PFSK-1 (cell line): ENCODE measurements around the gene LINC00632.

Experiments used
- FOXP2 ChIP-seq: optimal IDR thresholded peaks from 2 replicates; pipeline ENCODE3; 2011; ENCODE audit warnings: borderline replicate concordance, control low read depth, inconsistent platforms; ENCODE audit not compliant: insufficient read depth; ENCODE audit errors: extremely low read length, extremely low read depth
- POLR2AphosphoS5 ChIP-seq: IDR thresholded peaks from 2 replicates; pipeline ENCODE4 v1.6.1; 2012; ENCODE audit warnings: low read depth, mild to moderate bottlenecking, control low read depth, low read length, moderate library complexity
- REST ChIP-seq, 2 experiments: IDR thresholded peaks; 2 replicates each; pipeline versions ENCODE4 v1.6.1 to v1.8.0; 2011 to 2012; ENCODE audit warnings: low read depth in 2 of 2, low read length in 2 of 2, control low read depth in 1 of 2, inconsistent platforms in 1 of 2, mild to moderate bottlenecking in 1 of 2, moderate library complexity in 1 of 2; ENCODE audit not compliant: insufficient read depth in 1 of 2
- SIN3A ChIP-seq: IDR thresholded peaks from 2 replicates; pipeline ENCODE4 v1.6.1; 2012; ENCODE audit warnings: mild to moderate bottlenecking, low read length, moderate library complexity, borderline replicate concordance; ENCODE audit not compliant: insufficient read depth
- TAF1 ChIP-seq: IDR thresholded peaks from 2 replicates; pipeline ENCODE4 v1.6.1; 2012; ENCODE audit warnings: low read length, control low read depth, borderline replicate concordance; ENCODE audit not compliant: insufficient read depth

LINC00632 gene

DNA sequence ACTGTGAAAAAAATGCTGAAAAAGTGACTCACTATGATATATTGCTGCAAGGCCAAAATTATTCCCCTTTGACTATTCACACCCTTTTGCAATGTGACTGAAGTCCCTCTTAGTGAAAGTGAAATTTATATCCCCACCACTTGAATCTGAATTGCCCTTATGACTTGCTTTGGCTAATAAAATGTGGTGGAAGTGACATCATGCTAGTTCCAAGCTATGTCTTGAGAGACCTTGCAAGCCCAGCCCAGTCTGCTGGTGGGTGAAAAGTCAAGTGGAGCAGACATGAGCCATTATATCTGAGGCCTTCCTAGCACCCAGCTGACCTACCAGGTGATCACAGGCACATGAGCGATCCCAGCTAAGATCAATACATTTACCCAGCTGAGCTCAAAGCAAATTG lies 94.7 kb downstream of the LINC00632 start:
- no peak for TF ChIP-seq SIN3A
- TF ChIP-seq POLR2AphosphoS5 = no peak
- TF ChIP-seq REST (IDR thresholded peaks at IDR 0.05; ENCODE audit: insufficient read depth in 1 of 2, low read depth in 2 of 2, low read length in 2 of 2) = no peak
- no peak for TF ChIP-seq TAF1
- TF ChIP-seq FOXP2 = no peak

DNA sequence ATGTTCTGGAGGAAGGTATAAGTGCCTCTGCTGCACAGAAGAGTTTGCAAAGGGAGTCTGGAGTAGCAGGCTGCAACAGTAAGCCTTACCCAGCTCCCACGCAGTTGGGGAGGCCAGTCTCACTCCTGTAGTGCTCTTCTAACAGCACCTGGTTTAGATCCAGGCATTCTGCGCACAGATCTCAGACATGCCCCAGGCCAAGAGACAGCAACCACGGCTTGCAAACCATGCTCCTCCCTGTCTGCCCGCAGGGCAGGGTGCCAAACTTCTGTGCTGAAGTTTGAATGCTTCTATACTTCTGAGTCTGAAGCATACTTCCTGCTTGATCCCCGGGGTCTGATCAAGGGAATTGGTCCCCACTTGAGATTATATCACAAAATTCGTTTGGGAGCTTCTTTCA lies 106.3 kb downstream of the LINC00632 start:
- TF ChIP-seq REST (IDR thresholded peaks at IDR 0.05; ENCODE audit: insufficient read depth in 1 of 2, low read depth in 2 of 2, low read length in 2 of 2) = no peak
- TF ChIP-seq SIN3A = no peak
- no peak for TF ChIP-seq TAF1
- TF ChIP-seq POLR2AphosphoS5 = no peak
- TF ChIP-seq FOXP2 = no peak

GRCh38 chrX:140817943-140818342 lies 108.4 kb downstream of the LINC00632 start:
- TF ChIP-seq REST (IDR thresholded peaks at IDR 0.05; ENCODE audit: insufficient read depth in 1 of 2, low read depth in 2 of 2, low read length in 2 of 2) (no peak), SIN3A (no peak), POLR2AphosphoS5 (no peak), FOXP2 (no peak), TAF1 (no peak)

DNA sequence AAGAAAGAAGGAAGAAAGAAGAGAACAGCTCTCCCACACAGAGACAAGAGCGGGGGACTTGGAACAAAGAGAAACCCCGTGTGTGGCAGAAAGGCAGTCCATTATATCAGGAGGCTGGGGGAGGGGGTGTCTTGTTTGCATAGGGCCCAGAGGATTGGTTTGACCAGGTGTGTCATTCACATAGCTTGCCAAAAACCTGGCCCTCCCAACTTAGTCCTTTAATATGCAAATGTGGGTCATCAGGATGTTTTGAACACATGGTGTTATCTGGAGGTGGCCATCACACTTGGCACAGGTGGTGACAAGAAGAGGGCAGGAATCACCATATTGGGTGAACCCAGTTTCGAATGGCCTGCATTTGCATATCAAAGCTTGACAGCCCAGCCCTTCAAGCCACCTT lies 111.7 kb downstream of the LINC00632 start:
- no peak for TF ChIP-seq POLR2AphosphoS5
- TF ChIP-seq FOXP2 = no peak
- TF ChIP-seq TAF1 = no peak
- TF ChIP-seq SIN3A = no peak
- TF ChIP-seq REST (IDR thresholded peaks at IDR 0.05; ENCODE audit: insufficient read depth in 1 of 2, low read depth in 2 of 2, low read length in 2 of 2) = no peak

- no peak for TF ChIP-seq SIN3A
- TF ChIP-seq POLR2AphosphoS5 = no peak
- TF ChIP-seq FOXP2 = no peak
- TF ChIP-seq TAF1 = no peak
- no peak for TF ChIP-seq REST (IDR thresholded peaks at IDR 0.05; ENCODE audit: insufficient read depth in 1 of 2, low read depth in 2 of 2, low read length in 2 of 2)
These were observed 112.6 kb downstream of the LINC00632 start for GRCh38 chrX:140822184-140822583.
